Stimulated activated CD4-positive, alpha-beta T cell treated with anti-CD3 and anti-CD28 coated beads, Interleukin-1b, Interleukin-23, amount 100 ng/mL, for 48 hours (primary cell): Measurements from ENCODE around the gene C1QTNF1.

Experiments
- DNase-seq: peaks from one replicate; pipeline ENCODE4 v3.0.0-alpha.2; 2020

Gene C1QTNF1

GRCh38 chr17:79082311-79083190 is 58.6 kb downstream of the C1QTNF1 start:
- peak; percentile 39 for DNase-seq

GRCh38 chr17:79083191-79083971 is 59.4 kb downstream of the C1QTNF1 start:
- DNase-seq, result no peak

GRCh38 chr17:79084291-79085153 is 60.6 kb downstream of the C1QTNF1 start:
- no peak for DNase-seq

- DNase-seq, result no peak
These were observed 61.4 kb downstream of the C1QTNF1 start for GRCh38 chr17:79085154-79085920.

GRCh38 chr17:79085921-79086551 is 62.1 kb downstream of the C1QTNF1 start:
- no peak for DNase-seq

- DNase-seq, result no peak
These were observed 62.8 kb downstream of the C1QTNF1 start for GRCh38 chr17:79086609-79087427.

- peak; percentile 73 for DNase-seq
These were observed 63.6 kb downstream of the C1QTNF1 start for GRCh38 chr17:79087428-79088143.

GRCh38 chr17:79088247-79088996 is 64.5 kb downstream of the C1QTNF1 start:
- no peak for DNase-seq

- no peak for DNase-seq
These were observed 65.0 kb downstream of the C1QTNF1 start for GRCh38 chr17:79088997-79089328.

- DNase-seq, result no peak
These were observed 65.9 kb downstream of the C1QTNF1 start for GRCh38 chr17:79089720-79090442.

GRCh38 chr17:79090443-79091225 is 66.7 kb downstream of the C1QTNF1 start:
- DNase-seq, result no peak

- no peak for DNase-seq
These were observed 67.3 kb downstream of the C1QTNF1 start for GRCh38 chr17:79091226-79091670.

- no peak for DNase-seq
These were observed 68.6 kb downstream of the C1QTNF1 start for GRCh38 chr17:79092567-79092966.

GRCh38 chr17:79093270-79093669 is 69.3 kb downstream of the C1QTNF1 start:
- no peak for DNase-seq

- DNase-seq, result no peak
These were observed 70.3 kb downstream of the C1QTNF1 start for GRCh38 chr17:79094261-79094660.

GRCh38 chr17:79095345-79096055 is 71.5 kb downstream of the C1QTNF1 start:
- DNase-seq, result no peak

GRCh38 chr17:79096477-79096876 is 72.5 kb downstream of the C1QTNF1 start:
- DNase-seq, result no peak
